Effector memory CD8-positive, alpha-beta T cell (primary cell): Measurements from ENCODE around the gene IL18BP.

ENCODE experiments used
- ATAC-seq: fragments of 150-1000 bp; cut with Tn5 transposase; replicated peaks from 2 replicates; pipeline ENCODE4 v1.10.0; 2021; ENCODE audit warnings: mild to moderate bottlenecking, moderate library complexity
- DNase-seq, 3 experiments: peaks; one replicate each; pipeline ENCODE4 v3.0.0; 2021
- H3K27ac Mint-ChIP-seq, 2 donors: one replicate each; pipeline ENCODE4 v1.8.0; 2022; ENCODE audit warnings: mild to moderate bottlenecking in 2 of 2, mixed read lengths in 2 of 2, moderate library complexity in 2 of 2
- H3K27me3 Mint-ChIP-seq, 2 donors: one replicate each; pipeline ENCODE4 v1.8.0; 2022; ENCODE audit warnings: mixed read lengths in 2 of 2
- H3K36me3 Mint-ChIP-seq: one replicate; pipeline ENCODE4 v1.8.0; 2022; ENCODE audit warnings: mild to moderate bottlenecking, moderate library complexity, mixed read lengths; ENCODE audit not compliant: insufficient read depth
- H3K4me1 Mint-ChIP-seq, 2 donors: one replicate each; pipeline ENCODE4 v1.8.0; 2022; ENCODE audit warnings: low read depth in 2 of 2, mixed read lengths in 2 of 2
- H3K4me3 Mint-ChIP-seq, 2 donors: one replicate each; pipeline ENCODE4 v1.8.0; 2022; ENCODE audit warnings: mild to moderate bottlenecking in 2 of 2, mixed read lengths in 2 of 2, moderate library complexity in 2 of 2
- H3K9me3 Mint-ChIP-seq, 2 donors: one replicate each; pipeline ENCODE4 v1.8.0; 2022; ENCODE audit warnings: mixed read lengths in 2 of 2

The IL18BP gene

DNA sequence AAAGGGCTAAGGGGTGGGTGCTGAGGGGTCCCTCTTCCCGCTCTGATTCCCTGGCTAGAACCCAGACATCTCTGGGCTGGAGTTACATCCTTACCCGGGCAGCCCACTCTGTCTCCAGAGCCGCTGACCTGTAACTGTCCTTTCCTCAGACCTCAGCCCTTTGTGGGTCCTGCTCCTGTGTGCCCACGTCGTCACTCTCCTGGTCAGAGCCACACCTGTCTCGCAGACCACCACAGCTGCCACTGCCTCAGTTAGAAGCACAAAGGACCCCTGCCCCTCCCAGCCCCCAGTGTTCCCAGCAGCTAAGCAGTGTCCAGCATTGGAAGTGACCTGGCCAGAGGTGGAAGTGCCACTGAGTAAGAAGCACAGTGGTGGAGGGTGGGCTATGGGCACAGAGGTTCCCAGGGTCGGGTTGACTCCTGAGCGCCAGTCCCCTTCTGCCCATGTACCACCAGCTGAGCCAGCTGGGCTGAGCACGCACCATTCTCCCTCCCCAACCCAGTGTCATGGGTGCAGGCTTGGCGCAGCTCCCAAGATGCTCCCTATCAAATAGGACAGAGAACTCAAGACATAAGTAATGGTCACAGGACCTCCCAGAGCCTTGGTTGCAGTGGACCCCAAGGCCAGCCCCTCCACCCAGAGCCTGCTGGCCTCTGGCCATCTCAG, 1.6 kb downstream of the IL18BP start:
- no peak for ATAC-seq
- peaks cover 29 to 30% of the 10 kb centered on the region in 2 donors for H3K4me1 Mint-ChIP-seq
- DNase-seq, result no peak
- peaks cover 33% of the 10 kb centered on the region for H3K36me3 Mint-ChIP-seq
- no peaks in the 10 kb centered on the region for H3K9me3 Mint-ChIP-seq
- H3K27ac Mint-ChIP-seq, result peak overlapping the region; percentile 95 to 99
- peak overlapping the region in 1 of 2 donors; percentile 98 for H3K4me3 Mint-ChIP-seq
- no peaks in the 10 kb centered on the region for H3K27me3 Mint-ChIP-seq

DNA sequence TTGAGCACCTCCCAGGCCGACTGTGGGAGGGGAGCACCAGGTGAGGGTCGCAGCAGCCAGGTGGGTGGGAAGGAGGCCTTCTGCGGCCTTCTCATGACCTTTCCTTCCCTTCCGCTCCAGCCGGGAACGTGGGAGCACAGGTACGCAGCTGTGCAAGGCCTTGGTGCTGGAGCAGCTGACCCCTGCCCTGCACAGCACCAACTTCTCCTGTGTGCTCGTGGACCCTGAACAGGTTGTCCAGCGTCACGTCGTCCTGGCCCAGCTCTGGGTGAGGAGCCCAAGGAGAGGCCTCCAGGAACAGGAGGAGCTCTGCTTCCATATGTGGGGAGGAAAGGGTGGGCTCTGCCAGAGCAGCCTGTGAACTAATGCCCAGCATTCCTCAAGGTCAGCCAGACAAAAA, 2.6 kb downstream of the IL18BP start:
- no peak overlapping the region for H3K4me3 Mint-ChIP-seq
- ATAC-seq, result no peak

DNA sequence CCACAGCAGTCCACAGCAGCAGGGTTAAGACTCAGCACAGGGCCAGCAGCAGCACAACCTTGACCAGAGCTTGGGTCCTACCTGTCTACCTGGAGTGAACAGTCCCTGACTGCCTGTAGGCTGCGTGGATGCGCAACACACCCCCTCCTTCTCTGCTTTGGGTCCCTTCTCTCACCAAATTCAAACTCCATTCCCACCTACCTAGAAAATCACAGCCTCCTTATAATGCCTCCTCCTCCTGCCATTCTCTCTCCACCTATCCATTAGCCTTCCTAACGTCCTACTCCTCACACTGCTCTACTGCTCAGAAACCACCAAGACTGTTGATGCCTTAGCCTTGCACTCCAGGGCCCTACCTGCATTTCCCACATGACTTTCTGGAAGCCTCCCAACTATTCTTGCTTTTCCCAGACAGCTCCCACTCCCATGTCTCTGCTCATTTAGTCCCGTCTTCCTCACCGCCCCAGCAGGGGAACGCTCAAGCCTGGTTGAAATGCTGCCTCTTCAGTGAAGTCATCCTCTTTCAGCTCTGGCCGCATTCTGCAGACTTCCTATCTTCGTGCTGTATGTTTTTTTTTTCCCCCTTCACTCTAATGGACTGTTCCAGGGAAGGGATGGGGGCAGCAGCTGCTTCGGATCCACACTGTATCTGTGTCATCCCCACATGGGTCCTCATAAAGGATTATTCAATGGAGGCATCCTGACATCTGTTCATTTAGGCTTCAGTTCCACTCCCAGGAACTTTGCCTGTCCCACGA, 3.3 kb downstream of the IL18BP start:
- H3K36me3 Mint-ChIP-seq, result peaks cover 50% of the 10 kb centered on the region
- H3K9me3 Mint-ChIP-seq, result no peaks in the 10 kb centered on the region
- ATAC-seq (no peak), DNase-seq (no peak)
- H3K27me3 Mint-ChIP-seq, result no peaks in the 10 kb centered on the region
- H3K4me1 Mint-ChIP-seq, result peaks cover 29 to 30% of the 10 kb centered on the region in 2 donors
- peak overlapping the region; percentile 47 to 78 for H3K27ac Mint-ChIP-seq
- no peak overlapping the region for H3K4me3 Mint-ChIP-seq

More for the DNA sequence above, 2.6 kb downstream of the IL18BP start:
- Mint-ChIP-seq H3K4me1 (peaks cover 29 to 30% of the 10 kb centered on the region in 2 donors), H3K27me3 (no peaks in the 10 kb centered on the region), H3K27ac (peak overlapping the region; percentile 47 to 78), H3K9me3 (no peaks in the 10 kb centered on the region), H3K36me3 (peaks cover 43% of the 10 kb centered on the region)
- DNase-seq, result no peak

DNA sequence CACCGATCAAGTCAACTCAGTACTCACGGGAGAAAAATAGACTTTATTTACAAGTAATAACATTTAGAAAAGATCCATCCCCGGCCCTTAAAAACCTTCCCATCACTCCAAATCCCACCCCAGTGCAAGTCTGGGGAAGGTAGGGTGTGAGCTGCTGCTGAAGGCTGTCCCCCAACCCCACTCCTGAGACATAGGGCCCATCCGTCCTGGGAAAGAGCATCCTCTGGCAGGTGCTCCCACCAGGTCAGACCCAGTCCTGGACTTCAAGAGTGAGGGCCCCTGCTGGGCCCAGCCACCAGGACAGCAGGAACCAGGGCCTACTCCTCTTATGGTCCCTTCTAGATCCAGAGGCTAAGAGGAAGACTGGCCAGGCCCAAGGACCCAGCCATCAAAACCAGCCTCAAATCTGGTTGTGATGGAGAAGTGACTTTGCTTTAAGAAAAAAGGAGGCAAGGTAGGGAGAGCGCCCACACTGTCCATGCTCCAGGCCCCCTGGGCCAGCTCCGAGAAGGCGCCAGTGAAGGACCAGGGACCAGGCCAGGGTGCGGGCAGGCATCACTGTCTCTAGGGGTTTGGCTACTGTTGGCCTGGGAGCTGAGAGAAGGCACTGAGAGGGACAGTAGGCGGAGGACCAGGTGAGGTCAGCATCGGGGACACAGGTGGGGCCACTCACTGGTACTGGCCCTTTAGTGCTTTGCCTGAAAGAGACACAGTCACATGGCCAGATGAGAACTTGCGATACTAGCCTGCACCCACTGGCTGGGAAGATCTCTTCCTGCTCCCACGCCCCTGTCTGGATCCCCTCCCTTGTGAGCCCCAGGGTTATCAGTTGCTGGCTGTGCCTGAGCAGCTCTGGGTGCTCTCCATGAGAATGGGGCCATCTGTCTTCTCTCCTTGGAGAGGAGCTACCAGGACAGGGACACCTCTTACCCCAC, 4.4 kb downstream of the IL18BP start:
- H3K27ac Mint-ChIP-seq, result peak overlapping the region; percentile 47 to 78
- no peaks in the 10 kb centered on the region for H3K27me3 Mint-ChIP-seq
- no peak overlapping the region for H3K4me3 Mint-ChIP-seq
- H3K36me3 Mint-ChIP-seq, result peaks cover 60% of the 10 kb centered on the region
- H3K4me1 Mint-ChIP-seq, result peaks cover 26 to 28% of the 10 kb centered on the region in 2 donors
- no peaks in the 10 kb centered on the region for H3K9me3 Mint-ChIP-seq
- no peak for ATAC-seq
- no peak for DNase-seq

DNA sequence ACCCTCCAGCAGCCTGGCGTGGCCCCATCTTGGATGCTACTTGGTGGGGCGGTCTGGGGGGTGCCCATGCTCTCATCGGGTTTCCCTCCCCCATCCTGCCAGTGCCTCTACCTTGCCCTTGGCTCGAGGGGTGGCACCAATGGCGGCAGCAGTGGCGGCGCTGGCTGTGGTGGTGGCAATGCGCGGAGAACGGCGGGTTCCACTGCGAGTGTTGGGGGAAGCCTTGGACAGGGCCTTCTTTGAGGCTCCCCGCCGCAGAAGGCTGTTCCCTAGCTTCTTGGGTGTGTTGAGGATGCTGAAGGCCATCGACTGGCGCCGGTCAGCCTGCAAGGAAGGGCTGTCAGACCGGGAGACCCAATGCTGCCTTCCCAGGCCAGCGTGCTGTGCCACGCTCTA, 5.1 kb downstream of the IL18BP start:
- Mint-ChIP-seq H3K9me3 (no peaks in the 10 kb centered on the region), H3K4me3 (no peak overlapping the region), H3K4me1 (peaks cover 20 to 23% of the 10 kb centered on the region in 2 donors), H3K27ac (peak overlapping the region in 1 of 2 donors; percentile 46), H3K27me3 (no peaks in the 10 kb centered on the region), H3K36me3 (peaks cover 64% of the 10 kb centered on the region)
- ATAC-seq, result no peak
- DNase-seq, result no peak

DNA sequence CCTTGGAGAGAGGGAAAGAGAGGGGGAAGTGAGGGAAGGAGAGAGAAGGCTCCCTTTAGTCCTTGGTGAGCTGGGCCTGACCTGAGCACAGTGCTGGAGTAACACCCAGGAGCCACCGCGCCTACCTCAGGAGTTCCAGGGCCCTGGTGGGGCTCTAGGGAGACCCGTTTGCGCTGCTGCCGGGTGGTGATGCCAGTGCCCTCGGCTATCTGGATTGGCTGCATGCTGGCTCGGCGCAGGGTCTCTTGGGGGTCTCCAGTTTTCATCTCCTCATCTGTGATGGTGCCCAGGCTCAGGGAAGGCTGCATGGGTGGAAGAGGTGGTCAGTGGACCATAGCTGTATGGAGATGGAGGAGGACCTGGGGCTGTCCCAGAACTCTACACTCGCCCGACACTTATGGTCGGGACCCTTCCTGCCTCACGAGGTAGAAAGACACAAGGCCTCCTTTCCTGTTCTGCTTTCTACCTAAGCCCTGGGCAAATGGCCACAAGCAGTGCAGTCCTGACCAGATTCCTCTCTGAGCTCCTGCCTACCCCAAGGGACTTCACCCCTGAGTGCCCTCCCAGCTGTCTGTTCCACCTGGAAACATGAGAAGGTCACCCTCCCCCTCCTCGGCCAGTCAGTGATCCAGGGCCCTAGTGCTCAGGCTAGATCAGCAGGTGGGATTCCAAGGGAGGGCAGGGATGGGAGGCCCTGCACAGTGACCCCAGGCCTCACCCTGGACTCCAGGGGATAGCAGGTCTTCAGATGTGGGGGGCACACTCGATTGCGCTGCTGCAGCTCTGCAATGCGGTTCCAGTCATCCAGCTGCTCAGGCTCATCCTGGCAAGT, 6.0 kb downstream of the IL18BP start:
- no peak overlapping the region for H3K4me3 Mint-ChIP-seq
- H3K36me3 Mint-ChIP-seq, result peaks cover 73% of the 10 kb centered on the region
- H3K27ac Mint-ChIP-seq, result peak overlapping the region in 1 of 2 donors; percentile 32
- H3K9me3 Mint-ChIP-seq, result no peaks in the 10 kb centered on the region
- peaks cover 10 to 13% of the 10 kb centered on the region in 2 donors for H3K4me1 Mint-ChIP-seq
- no peaks in the 10 kb centered on the region for H3K27me3 Mint-ChIP-seq
- ATAC-seq (no peak), DNase-seq (no peak)

DNA sequence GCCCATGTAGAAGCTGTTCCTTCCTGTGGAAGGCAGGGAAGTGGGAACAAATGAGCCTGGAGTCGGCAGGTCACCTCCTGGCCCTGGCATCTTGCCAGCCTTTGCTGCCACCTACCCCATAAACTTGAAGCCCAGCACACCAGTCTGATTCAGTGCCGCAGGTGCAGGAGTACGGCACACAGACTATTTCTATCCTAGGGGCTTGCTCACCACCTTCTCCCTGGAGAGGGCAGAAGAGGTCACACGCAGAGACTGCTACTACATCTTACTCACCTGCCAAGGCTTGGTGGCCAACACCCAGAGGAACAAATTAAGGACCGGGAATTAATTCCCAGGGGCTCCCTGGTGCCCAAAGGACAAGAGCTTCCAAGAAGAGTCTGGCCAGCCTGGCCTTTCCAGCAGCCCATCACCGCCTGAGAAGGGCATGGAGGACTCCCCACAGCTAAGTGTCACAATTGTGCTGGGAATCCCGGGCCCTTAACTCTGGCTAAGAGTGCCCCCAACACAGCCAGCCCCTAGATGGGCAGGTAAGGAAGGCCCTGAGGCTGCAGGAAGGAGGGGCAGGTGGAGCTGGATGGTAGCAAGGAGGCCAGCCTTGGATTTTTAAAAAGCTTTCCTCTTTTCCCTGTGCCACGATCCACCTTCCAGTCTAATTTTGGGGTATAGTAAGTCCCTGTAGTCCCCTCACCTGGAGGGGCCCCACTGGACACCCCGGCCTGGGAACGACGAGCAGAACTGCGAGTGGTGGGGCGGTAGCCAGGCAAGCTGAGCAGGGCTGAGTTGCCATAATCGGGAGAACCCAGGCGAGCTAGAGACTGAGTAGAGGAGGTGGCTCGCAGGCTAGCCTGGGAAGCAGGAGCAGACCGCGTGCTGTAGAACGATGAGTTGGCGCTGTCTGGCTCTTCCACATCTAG, 6.9 kb downstream of the IL18BP start:
- no peak overlapping the region for H3K4me3 Mint-ChIP-seq
- no peak overlapping the region for H3K27ac Mint-ChIP-seq
- no peak for DNase-seq
- no peaks in the 10 kb centered on the region for H3K9me3 Mint-ChIP-seq
- H3K36me3 Mint-ChIP-seq, result peaks cover 80% of the 10 kb centered on the region
- H3K4me1 Mint-ChIP-seq, result peaks cover 7 to 9% of the 10 kb centered on the region in 2 donors
- no peaks in the 10 kb centered on the region for H3K27me3 Mint-ChIP-seq
- no peak for ATAC-seq

DNA sequence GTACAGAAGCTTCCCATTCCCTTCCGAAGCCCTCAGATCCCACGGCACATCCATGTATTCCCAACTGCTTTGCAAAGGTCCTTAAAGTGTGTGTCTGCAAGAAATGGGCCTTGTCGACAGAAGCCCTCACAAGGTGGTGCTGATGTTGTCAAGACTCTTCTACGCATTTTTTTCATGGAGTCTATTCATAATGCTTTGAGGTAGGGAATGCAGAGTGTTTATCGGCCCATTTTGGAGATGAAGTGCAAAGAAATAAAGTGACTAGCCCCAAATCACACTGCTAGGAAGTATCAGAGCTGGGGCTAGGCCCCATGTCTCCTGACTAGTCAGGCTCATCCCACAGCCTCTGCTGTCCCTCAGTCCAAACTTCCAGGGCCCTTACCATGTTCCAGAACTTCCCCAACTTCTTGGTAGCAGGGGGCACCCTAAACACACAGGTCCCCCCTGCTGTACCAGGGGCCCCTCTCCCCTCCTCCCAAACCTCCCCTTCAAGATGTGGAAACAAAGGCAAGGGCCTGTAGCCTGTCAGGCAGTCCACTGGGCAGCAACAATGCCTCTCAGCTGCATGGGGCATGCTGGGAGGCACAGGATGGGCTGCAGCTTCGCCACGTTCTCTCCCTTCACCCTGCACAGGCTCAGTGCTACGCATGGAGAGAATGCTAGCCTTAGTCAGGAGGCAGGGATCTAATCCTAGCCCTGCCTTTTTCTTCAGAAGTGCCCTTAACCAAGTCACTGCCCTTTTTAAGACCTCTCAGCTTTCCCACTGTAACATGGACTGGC, 7.8 kb downstream of the IL18BP start:
- H3K36me3 Mint-ChIP-seq, result peaks cover 85% of the 10 kb centered on the region
- H3K27ac Mint-ChIP-seq, result peak overlapping the region; percentile 44 to 72
- no peak overlapping the region for H3K4me3 Mint-ChIP-seq
- DNase-seq (no peak), ATAC-seq (no peak)
- no peaks in the 10 kb centered on the region for H3K27me3 Mint-ChIP-seq
- H3K9me3 Mint-ChIP-seq, result no peaks in the 10 kb centered on the region
- H3K4me1 Mint-ChIP-seq, result peaks cover 4 to 9% of the 10 kb centered on the region in 2 donors

DNA sequence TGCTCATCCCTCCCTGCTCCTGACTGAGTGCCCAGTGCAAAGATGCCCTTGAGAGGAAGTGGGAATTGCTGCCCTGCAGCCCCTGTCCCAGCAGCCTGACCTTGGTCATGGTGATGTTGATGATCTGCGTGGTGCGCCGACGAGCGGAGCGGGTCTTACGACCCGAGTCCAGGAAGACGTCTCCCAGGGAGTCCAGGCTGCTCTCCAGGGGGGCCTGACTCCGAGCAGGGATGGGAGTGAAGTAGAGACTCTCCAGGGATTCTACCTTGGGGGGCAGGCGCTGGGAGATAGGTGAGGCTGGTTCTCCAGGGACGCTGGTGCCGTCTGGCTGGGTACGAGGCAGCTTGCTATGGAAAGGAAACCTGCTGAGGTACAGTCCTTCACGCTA, 8.4 kb downstream of the IL18BP start:
- no peak for DNase-seq
- Mint-ChIP-seq H3K4me3 (no peak overlapping the region), H3K27me3 (no peaks in the 10 kb centered on the region), H3K36me3 (peaks cover 87% of the 10 kb centered on the region), H3K4me1 (peaks cover under 1 to 5% of the 10 kb centered on the region in 2 donors), H3K9me3 (no peaks in the 10 kb centered on the region), H3K27ac (peak overlapping the region; percentile 44 to 72)
- no peak for ATAC-seq

DNA sequence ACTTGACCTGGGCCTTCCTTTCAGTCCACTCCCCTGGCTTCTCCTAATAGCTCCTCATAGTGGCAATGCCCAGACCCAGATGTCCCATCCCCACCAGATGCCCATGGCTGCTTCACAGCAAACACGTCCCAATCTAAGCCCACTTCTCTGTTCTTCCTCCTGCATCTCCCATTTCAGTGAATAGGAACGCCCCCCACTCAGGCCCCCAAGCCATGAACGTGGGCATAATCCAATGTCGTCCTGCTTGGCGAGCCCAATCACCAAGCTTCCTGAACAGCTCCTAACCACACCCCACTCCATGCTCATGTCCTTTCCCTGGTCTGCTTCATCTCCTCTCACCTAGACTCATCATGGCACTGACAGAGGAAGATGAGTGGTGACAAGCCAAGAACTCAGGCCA, 8.9 kb downstream of the IL18BP start:
- H3K27me3 Mint-ChIP-seq, result no peaks in the 10 kb centered on the region
- peak overlapping the region; percentile 44 to 72 for H3K27ac Mint-ChIP-seq
- no peak overlapping the region for H3K4me3 Mint-ChIP-seq
- ATAC-seq (no peak), DNase-seq (no peak)
- peaks cover 86% of the 10 kb centered on the region for H3K36me3 Mint-ChIP-seq
- H3K4me1 Mint-ChIP-seq, result peaks cover 0 to 3% of the 10 kb centered on the region in 2 donors
- no peaks in the 10 kb centered on the region for H3K9me3 Mint-ChIP-seq

DNA sequence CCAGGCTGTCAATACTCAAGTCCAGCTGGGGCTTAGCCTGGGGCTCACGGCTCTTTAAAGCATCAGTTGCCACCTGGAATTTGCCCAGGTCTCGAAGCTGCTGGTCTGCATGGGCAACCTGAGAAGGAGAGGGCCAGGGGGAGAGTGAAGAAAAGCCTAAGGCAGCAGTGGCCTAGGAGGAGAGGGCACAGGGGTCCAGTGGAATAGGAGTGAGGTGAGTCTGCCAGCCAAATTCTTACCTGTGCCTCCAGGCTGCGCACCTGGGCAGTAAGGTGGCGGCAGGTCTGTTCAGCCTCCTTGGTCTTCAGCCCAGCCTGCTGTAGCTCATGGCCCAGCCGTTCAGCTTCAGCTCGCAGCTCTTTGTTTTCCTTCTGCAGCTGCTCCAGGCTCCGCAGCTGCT, 10.0 kb downstream of the IL18BP start:
- H3K4me1 Mint-ChIP-seq, result peaks cover 2 to 3% of the 10 kb centered on the region in 2 donors
- H3K27ac Mint-ChIP-seq, result peak overlapping the region in 1 of 2 donors; percentile 44
- peaks cover 81% of the 10 kb centered on the region for H3K36me3 Mint-ChIP-seq
- no peak for ATAC-seq
- no peaks in the 10 kb centered on the region for H3K9me3 Mint-ChIP-seq
- H3K27me3 Mint-ChIP-seq, result no peaks in the 10 kb centered on the region
- no peak overlapping the region for H3K4me3 Mint-ChIP-seq
- no peak for DNase-seq
